ENCODE data around the gene EDDM13.
A peak's percentile ranks its signal among the peaks of the same experiment; 100 is the strongest.

Gene EDDM13

GRCh38 chr19:56312787-56313657, 40.5 kb downstream of the EDDM13 start:
- no peak for TF ChIP-seq CTCF (IDR thresholded peaks at IDR 0.05; ENCODE audit: borderline replicate concordance, control extremely low read depth, extremely low read depth, insufficient read depth, missing control alignments)
- no peak for DNase-seq (ENCODE audit: low spot score)
- in situ Hi-C loops (cut with MboI; ENCODE audit: low sequenced_read_pairs, unreplicated experiment) = no loop called here

- in situ Hi-C loops (cut with MboI; ENCODE audit: low sequenced_read_pairs, unreplicated experiment) = no loop called here
- DNase-seq (ENCODE audit: low spot score) = no peak
- no peak for TF ChIP-seq CTCF (IDR thresholded peaks at IDR 0.05; ENCODE audit: borderline replicate concordance, control extremely low read depth, extremely low read depth, insufficient read depth, missing control alignments)
Observed at GRCh38 chr19:56314018-56314380, 41.5 kb downstream of the EDDM13 start.

- in situ Hi-C loops (cut with MboI; ENCODE audit: low sequenced_read_pairs, unreplicated experiment) = no loop called here
- peak; percentile 95 for DNase-seq (ENCODE audit: low spot score)
Observed at GRCh38 chr19:56314381-56315076, 42.0 kb downstream of the EDDM13 start, which contains the start of gene ZSCAN5A. TSS of gene ZSCAN5A (minus strand) at chr19:56314839. CDS start at chr19:56225046, 89,793 bp downstream.

GRCh38 chr19:56315077-56315828, 42.7 kb downstream of the EDDM13 start:
- peak; percentile 92 for DNase-seq (ENCODE audit: low spot score)
- in situ Hi-C loops (cut with MboI; ENCODE audit: low sequenced_read_pairs, unreplicated experiment) = no loop called here
- no peak for TF ChIP-seq CTCF (IDR thresholded peaks at IDR 0.05; ENCODE audit: borderline replicate concordance, control extremely low read depth, extremely low read depth, insufficient read depth, missing control alignments)

More at GRCh38 chr19:56314381-56315076, 42.0 kb downstream of the EDDM13 start, which contains the start of gene ZSCAN5A:
- TF ChIP-seq CTCF (IDR thresholded peaks at IDR 0.05; ENCODE audit: borderline replicate concordance, control extremely low read depth, extremely low read depth, insufficient read depth, missing control alignments) = no peak

GRCh38 chr19:56316728-56317127, 44.2 kb downstream of the EDDM13 start:
- in situ Hi-C loops (cut with MboI; ENCODE audit: low sequenced_read_pairs, unreplicated experiment) = no loop called here
- DNase-seq (ENCODE audit: low spot score) = no peak
- TF ChIP-seq CTCF (IDR thresholded peaks at IDR 0.05; ENCODE audit: borderline replicate concordance, control extremely low read depth, extremely low read depth, insufficient read depth, missing control alignments) = no peak

- TF ChIP-seq CTCF (IDR thresholded peaks at IDR 0.05; ENCODE audit: borderline replicate concordance, control extremely low read depth, extremely low read depth, insufficient read depth, missing control alignments) = no peak
- DNase-seq (ENCODE audit: low spot score) = no peak
- in situ Hi-C loops (cut with MboI; ENCODE audit: low sequenced_read_pairs, unreplicated experiment) = no loop called here
Observed at GRCh38 chr19:56317749-56318148, 45.2 kb downstream of the EDDM13 start.
